Activated B cell treated with CpG ODN at 0.5 μM for 24 hours (primary cell): Measurements from ENCODE around the gene TMEM101. TPM values are rescaled to one million over a fixed set of nuclear protein-coding genes. Genes with fewer than 3 reads are reported as not detected.
A peak's percentile ranks its signal among the peaks of the same experiment; 100 is the strongest.
"Not testable (repeated sequence)": the region's sequence is repeated elsewhere in the genome, so short reads cannot be mapped to it uniquely, and the experiment has no call there.

Experiments
- ATAC-seq: fragments of 200-7000 bp; cut with Tn5 transposase; one replicate; pipeline ENCODE4 v1.10.0; 2021; ENCODE audit warnings: low read depth, mild to moderate bottlenecking, moderate library complexity
- CTCF ChIA-PET: fragments of 350-600 bp; sonication (Branson Sonifier 250); formaldehyde crosslinking; loops from one replicate; lab custom pipeline; 2021; ENCODE audit warnings: antibody characterized with exemption; lab: Charles Lee
- POLR2A ChIA-PET: fragments of 350-600 bp; sonication (Branson Sonifier 250); formaldehyde crosslinking; loops from one replicate; lab custom pipeline; 2021; ENCODE audit warnings: antibody characterized with exemption; lab: Charles Lee
- DNase-seq: peaks from one replicate; pipeline ENCODE4 v3.0.0; 2022
- H3K27ac Mint-ChIP-seq: one replicate; pipeline ENCODE4 v1.8.0; 2020; ENCODE audit warnings: mixed read lengths
- H3K27me3 Mint-ChIP-seq: one replicate; pipeline ENCODE4 v1.8.0; 2021; ENCODE audit warnings: mixed read lengths
- H3K36me3 Mint-ChIP-seq: one replicate; pipeline ENCODE4 v1.8.0; 2021; ENCODE audit warnings: low read depth, mixed read lengths
- H3K4me1 Mint-ChIP-seq: one replicate; pipeline ENCODE4 v1.8.0; 2021; ENCODE audit warnings: mixed read lengths
- H3K4me3 Mint-ChIP-seq: one replicate; pipeline ENCODE4 v1.8.0; 2020; ENCODE audit warnings: mild to moderate bottlenecking, mixed read lengths
- H3K9me3 Mint-ChIP-seq: one replicate; pipeline ENCODE4 v1.8.0; 2020; ENCODE audit warnings: mixed read lengths
- intact Hi-C: fragments of 100-400 bp; cut with micrococcal nuclease; formaldehyde crosslinking; loops from one replicate; pipeline ENCODE4 v1.15.1; 2024
- total RNA-seq: library from RNA; stranded (reverse); gene quantifications from 2 replicates; pipeline ENCODE4 v1.2.3, GENCODE V29; 2022
- TF ChIP-seq, protein P1 (sequence below): fragments of 200-600 bp; IDR thresholded peaks from one replicate; pipeline ENCODE4 v1.8.0; 2022; ENCODE audit warnings: antibody characterized with exemption, mild to moderate bottlenecking

TMEM101 gene
- total RNA-seq, 1 donor from 2014 or later = 24.6 TPM

GRCh38 chr17:44023545-44024270 is 8.9 kb upstream of the TMEM101 start:
- Mint-ChIP-seq H3K27ac (no peak overlapping the region), H3K9me3 (no peaks in the 10 kb centered on the region), H3K4me3 (no peak overlapping the region), H3K36me3 (peaks cover 16% of the 10 kb centered on the region), H3K4me1 (no peaks in the 10 kb centered on the region), H3K27me3 (no peaks in the 10 kb centered on the region)
- ChIA-PET POLR2A (no interaction called here), CTCF (interaction anchor here (0.9 kb wide), 1 partner anchor 17 kb away, joined by 3 read pairs; no protein-coding TSS in a partner anchor)
- TF ChIP-seq, protein P1, sequence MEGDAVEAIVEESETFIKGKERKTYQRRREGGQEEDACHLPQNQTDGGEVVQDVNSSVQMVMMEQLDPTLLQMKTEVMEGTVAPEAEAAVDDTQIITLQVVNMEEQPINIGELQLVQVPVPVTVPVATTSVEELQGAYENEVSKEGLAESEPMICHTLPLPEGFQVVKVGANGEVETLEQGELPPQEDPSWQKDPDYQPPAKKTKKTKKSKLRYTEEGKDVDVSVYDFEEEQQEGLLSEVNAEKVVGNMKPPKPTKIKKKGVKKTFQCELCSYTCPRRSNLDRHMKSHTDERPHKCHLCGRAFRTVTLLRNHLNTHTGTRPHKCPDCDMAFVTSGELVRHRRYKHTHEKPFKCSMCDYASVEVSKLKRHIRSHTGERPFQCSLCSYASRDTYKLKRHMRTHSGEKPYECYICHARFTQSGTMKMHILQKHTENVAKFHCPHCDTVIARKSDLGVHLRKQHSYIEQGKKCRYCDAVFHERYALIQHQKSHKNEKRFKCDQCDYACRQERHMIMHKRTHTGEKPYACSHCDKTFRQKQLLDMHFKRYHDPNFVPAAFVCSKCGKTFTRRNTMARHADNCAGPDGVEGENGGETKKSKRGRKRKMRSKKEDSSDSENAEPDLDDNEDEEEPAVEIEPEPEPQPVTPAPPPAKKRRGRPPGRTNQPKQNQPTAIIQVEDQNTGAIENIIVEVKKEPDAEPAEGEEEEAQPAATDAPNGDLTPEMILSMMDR = no peak
- DNase-seq (no peak), ATAC-seq (no peak)
- intact Hi-C loops = no loop called here

DNA sequence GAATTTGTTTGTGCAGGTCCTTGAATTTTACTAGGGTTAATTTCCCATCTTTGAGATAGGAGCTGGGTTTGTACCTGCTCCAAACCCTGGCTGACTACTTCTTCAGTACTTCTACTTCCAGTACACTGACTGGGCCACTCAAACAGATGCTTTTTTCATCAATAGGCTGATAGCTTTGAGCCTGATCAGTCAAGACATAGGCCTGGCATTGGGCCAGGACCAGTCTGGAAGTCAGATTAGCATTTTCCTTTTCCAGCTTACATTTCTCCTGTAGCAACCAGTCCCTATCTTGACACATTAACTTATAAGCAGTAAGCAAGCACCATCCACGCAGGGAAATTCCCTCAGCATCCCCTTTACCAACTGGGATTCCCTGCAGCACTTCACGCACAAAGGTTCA is 7.5 kb upstream of the TMEM101 start:
- no peak overlapping the region for H3K4me3 Mint-ChIP-seq

DNA sequence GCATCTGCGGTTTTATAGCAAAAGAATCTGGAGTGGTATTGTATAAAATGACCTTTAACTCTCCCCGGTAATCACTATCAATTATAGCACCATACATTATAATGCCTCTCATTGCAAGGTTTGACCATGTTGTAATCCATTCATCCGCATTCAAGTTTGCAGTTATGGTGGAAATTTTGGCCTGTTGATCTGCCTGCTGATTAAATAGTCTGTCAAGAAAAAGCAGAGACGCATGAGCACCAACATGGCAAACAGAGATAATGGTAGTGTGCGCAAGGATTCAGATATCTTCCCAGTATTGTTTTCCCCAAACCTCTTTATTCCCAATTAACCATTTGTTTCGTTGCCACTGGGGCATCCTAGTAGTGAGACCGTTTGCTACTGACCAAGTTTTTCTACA is 6.5 kb upstream of the TMEM101 start:
- H3K27me3 Mint-ChIP-seq, DNase-seq, POLR2A ChIA-PET, H3K4me3 Mint-ChIP-seq, H3K27ac Mint-ChIP-seq, H3K9me3 Mint-ChIP-seq, intact Hi-C loops, ATAC-seq, H3K4me1 Mint-ChIP-seq: not testable (repeated sequence)
- CTCF ChIA-PET = interaction anchor here (0.8 kb wide), 1 partner anchor 102 kb away, joined by 3 read pairs; the partner anchor contains the start of gene HDAC5
- peaks cover 16% of the 10 kb centered on the region for H3K36me3 Mint-ChIP-seq

More for the DNA sequence above, 7.5 kb upstream of the TMEM101 start:
- no peak overlapping the region for H3K27ac Mint-ChIP-seq
- no peaks in the 10 kb centered on the region for H3K9me3 Mint-ChIP-seq
- intact Hi-C loops = no loop called here
- TF ChIP-seq, protein P1 = no peak
- ChIA-PET POLR2A (no interaction called here), CTCF (interaction anchor here (0.8 kb wide), 1 partner anchor 19 kb away, joined by 4 read pairs; no protein-coding TSS in a partner anchor)
- no peaks in the 10 kb centered on the region for H3K27me3 Mint-ChIP-seq
- H3K36me3 Mint-ChIP-seq = peaks cover 16% of the 10 kb centered on the region
- ATAC-seq = no peak
- DNase-seq = no peak
- no peaks in the 10 kb centered on the region for H3K4me1 Mint-ChIP-seq

DNA sequence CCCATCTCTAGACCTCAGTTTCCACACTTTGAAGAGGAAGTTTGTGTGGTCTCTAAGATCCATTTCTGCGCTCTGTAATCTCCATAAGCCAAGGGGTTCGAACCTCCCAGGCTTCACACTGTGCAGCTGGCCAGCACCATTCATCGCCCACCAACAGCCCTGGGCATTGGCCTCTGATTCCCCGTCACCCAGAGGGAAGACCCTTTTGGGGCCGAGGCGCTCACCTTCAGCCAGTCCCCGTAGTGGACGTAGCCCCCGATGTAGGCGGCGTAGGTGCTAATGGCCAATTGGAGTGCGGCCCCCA is 678 bp downstream of the TMEM101 start:
- peak overlapping the region; percentile 91 for H3K27ac Mint-ChIP-seq
- DNase-seq (no peak), ATAC-seq (no peak)
- POLR2A ChIA-PET = interaction anchor here (0.6 to 2.2 kb wide), 7 partner anchors 30 to 530 kb away, joined by 3 to 16 read pairs (median 4); partner anchors contain the start of genes DHX8, G6PC3, GPATCH8 and HDAC5
- intact Hi-C loops = loop anchor here (1.0 to 10.0 kb wide), 4 partner anchors 8 to 491 kb away; partner anchors contain the start of genes G6PC3, GPATCH8 and TMUB2
- CTCF ChIA-PET = no interaction called here
- TF ChIP-seq, protein P1 = no peak
- no peaks in the 10 kb centered on the region for H3K27me3 Mint-ChIP-seq
- peak overlapping the region; percentile 100 for H3K4me3 Mint-ChIP-seq
- H3K9me3 Mint-ChIP-seq = no peaks in the 10 kb centered on the region
- H3K36me3 Mint-ChIP-seq = peaks cover 16% of the 10 kb centered on the region
- H3K4me1 Mint-ChIP-seq = peaks cover 14% of the 10 kb centered on the region

DNA sequence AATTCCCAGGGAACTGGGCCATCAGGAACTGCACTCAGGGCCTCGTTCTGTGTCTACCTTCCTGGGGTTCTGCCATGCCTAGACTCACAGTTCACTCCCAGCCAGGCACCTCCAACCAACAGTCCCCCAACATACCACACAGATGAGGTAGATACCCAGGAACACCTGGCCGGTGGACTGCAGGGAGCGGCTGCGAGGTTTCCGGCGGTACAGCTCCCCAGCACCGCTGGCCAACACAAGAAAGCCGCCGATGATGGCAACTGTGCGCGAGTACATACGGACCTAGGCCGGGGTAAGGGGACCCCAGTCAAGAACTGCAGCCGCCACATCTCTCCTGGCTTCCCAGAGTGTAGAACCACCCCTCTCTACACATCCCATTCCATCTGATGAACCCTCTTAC is 1.9 kb downstream of the TMEM101 start:
- H3K4me3 Mint-ChIP-seq = peak overlapping the region; percentile 38
- no peaks in the 10 kb centered on the region for H3K27me3 Mint-ChIP-seq
- H3K9me3 Mint-ChIP-seq = no peaks in the 10 kb centered on the region
- TF ChIP-seq, protein P1 = no peak
- DNase-seq (no peak), ATAC-seq (no peak)
- ChIA-PET CTCF (no interaction called here), POLR2A (no interaction called here)
- intact Hi-C loops = loop anchor here (10.0 kb wide), 1 partner anchor 492 kb away; the partner anchor contains the start of gene GPATCH8
- no peak overlapping the region for H3K27ac Mint-ChIP-seq
- H3K36me3 Mint-ChIP-seq = peaks cover 16% of the 10 kb centered on the region
- H3K4me1 Mint-ChIP-seq = peaks cover 20% of the 10 kb centered on the region
